GM12873 (cell line): ENCODE measurements around the gene DLGAP1.

ENCODE experiments used
- CTCF ChIP-seq: IDR thresholded peaks from 2 replicates; pipeline ENCODE4 v1.5.1; 2012; ENCODE audit warnings: low read depth, mild to moderate bottlenecking, moderate library complexity, low read length, control low read depth; ENCODE audit not compliant: insufficient read depth; ENCODE audit errors: missing control alignments

Gene DLGAP1

GRCh38 chr18:3709205-3709604 lies 745.9 kb downstream of the DLGAP1 start:
- TF ChIP-seq CTCF, result no peak

DNA sequence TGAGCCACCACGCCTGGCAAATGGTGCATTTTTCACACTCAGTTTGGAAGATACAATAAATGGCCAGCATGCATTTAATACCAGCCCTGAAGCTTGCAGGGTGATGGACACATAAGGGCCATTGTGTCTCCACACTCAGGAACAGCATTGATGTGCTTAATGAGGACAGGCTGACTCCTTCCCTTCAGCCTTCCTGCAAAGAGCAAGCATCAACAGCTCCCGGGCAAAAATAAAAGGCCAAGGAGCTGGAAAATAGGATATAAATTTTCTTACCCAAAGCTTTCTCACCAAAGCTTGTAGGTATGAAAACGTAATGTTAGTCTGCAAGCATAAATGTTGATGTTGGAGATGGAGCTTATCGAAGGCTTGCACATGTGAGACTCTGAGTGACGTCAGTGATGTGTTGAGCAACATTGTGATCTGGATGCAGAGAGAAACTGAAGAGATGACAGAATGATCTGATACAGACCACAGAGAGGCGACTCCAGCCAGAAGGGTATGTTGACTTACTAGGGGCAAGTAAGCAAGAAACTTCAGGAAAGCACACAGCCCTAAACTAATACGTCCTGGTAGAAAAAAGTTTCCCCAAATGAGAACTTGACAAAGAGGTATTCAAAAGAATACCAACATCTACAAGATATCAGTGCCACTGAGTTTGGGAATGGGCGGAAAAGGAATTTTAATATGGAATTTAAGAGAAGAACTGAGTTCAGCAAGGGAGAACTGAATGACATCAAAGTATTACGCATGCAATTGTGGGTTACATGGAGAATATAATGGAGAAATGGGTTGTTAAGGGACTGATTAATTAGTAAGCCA lies 748.6 kb downstream of the DLGAP1 start:
- TF ChIP-seq CTCF, result no peak

DNA sequence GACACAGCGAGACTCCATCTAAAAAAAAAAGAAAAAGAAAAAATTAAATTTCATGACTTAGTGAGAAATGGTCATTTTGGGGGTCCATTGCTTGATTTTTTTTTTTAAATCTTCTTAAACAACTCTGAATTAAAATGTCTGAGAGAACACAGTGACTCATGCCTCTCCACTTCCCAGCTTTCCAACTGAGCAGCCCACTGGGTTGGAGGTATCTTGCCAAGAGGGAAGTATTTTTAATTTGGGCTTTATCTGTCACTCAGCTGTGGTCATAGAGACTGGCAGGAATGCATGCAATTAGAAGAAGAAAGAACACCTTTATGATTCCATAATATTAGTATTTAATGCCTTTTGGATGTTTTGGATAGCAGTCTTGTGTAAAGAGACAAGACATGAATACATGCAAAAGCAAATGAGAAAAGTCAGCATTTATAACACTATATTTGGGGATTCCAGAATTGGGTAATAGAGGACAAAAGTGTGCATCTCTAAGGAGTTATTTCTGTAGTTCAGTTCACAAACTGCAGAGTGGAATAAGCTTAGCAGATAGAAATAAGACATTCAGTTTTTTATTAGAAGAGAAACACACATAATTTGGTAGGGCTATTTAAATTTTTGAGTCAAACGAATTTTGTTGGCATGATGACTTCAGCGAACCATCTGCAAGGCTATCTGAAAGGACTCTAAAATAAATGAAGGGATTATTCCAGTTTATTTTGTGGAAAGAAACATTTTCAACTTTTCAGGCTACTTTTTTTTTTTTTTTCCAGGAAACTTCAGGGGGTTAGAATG lies 750.4 kb downstream of the DLGAP1 start:
- TF ChIP-seq CTCF, result no peak

DNA sequence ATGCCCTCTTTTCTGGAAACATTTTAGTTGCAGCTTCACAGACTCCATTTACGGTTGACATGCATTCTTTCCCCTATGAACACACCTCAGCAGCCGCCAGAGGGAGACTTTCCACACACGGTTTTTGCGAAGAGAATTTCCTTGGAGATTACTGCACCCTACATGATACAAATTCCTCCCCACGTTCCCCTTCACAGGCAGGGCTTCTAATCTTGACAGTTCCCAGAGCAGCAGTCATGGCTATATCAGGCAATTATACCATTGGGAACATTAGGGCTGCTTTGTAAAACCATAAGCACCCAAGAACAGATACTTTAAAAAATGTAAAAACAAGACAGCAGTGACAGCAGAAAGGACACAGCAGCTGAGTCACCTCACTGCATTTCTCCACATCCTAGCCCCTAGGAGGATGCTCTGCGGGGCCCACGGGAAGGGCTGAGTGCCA lies 751.4 kb downstream of the DLGAP1 start:
- TF ChIP-seq CTCF, result peak; percentile 69

- TF ChIP-seq CTCF, result no peak
Observed at GRCh38 chr18:3693410-3693809, 761.7 kb downstream of the DLGAP1 start.

- no peak for TF ChIP-seq CTCF
Observed at GRCh38 chr18:3692691-3693090, 762.4 kb downstream of the DLGAP1 start.

GRCh38 chr18:3692113-3692621 lies 762.9 kb downstream of the DLGAP1 start:
- TF ChIP-seq CTCF, result no peak
